T47D (cell line): Measurements from ENCODE around the gene C19orf67.

ENCODE experiments used
- DNase-seq, 2 experiments: peaks; one replicate each; pipeline versions ENCODE4 v3.0.0 to v3.0.0-alpha.2; 2011 to 2012; ENCODE audit warnings: low read depth in 1 of 2, low spot score in 1 of 2
- JUND ChIP-seq: IDR thresholded peaks from 2 replicates; pipeline ENCODE4 v1.6.1; 2012; ENCODE audit warnings: low read depth
- in situ Hi-C: cut with HindIII; loops from 2 replicates; pipeline ENCODE4 v1.10.0; 2016; ENCODE audit warnings: low sequenced_read_pairs, low pct_unique_long_range_greater_than_20kb

Gene C19orf67

GRCh38 chr19:14089662-14090508, 4.3 kb upstream of the C19orf67 start:
- TF ChIP-seq JUND, result no peak
- peak in 1 of 2 experiments; percentile 53 for DNase-seq
- in situ Hi-C loops, result no loop called here

DNA sequence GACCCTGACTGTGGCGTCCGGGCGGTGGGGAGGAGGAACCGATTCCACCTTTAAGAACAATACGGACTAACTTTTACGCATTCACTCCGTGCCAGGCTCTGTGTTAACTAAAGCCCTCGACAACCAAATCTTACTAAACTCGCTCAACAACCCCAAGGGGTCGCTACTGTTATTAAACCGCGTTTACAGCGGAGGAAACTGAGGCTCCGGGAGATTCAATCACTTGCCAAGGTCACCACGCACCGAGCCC, 3.8 kb upstream of the C19orf67 start:
- DNase-seq, result no peak
- in situ Hi-C loops, result no loop called here
- no peak for TF ChIP-seq JUND

DNA sequence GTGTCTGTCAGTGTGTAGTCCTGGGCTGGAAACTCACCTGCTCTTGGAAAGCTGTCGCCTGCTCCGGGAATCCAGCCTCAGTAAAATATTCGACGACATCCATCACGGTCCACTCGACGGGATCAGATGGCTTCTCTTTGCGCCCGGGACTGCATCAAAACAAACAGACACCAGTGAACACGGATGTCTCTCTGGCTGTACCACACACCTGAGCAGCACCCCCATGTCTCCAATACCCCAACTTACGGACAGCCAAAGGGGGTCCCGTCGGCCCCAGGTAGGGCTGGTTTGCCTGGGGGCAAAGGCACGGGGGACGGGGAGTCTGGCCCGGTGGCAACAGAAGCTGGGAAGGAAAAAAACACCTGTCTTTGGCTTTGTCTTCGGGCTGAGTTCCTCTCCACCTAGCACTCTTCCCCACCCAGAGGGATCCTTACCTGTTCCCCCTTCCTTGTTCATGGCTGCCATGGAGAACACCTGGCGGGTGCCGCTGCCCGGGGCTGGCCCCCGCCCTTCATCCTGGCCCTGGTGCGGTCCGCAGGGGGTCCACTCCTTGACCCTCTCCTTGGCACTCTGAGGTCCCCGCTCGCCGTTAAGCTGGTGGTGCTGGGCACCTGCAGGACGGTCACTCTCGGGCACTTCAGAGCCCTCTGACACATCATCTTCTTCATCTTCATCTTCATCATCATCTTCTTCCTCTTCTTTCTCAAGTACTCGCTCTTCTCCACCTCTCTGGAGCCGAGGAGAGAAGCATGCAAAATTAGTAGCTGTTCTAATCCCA, 3.2 kb upstream of the C19orf67 start:
- no peak for TF ChIP-seq JUND
- in situ Hi-C loops, result no loop called here
- no peak for DNase-seq

- no peak for DNase-seq
- no peak for TF ChIP-seq JUND
- in situ Hi-C loops, result no loop called here
Observed at GRCh38 chr19:14086098-14086497, 515 bp upstream of the C19orf67 start.

- TF ChIP-seq JUND, result no peak
Observed at GRCh38 chr19:14082675-14082960, 3.0 kb downstream of the C19orf67 start.

GRCh38 chr19:14081797-14082674, 3.5 kb downstream of the C19orf67 start:
- no peak for DNase-seq
- in situ Hi-C loops, result no loop called here
- no peak for TF ChIP-seq JUND

More at GRCh38 chr19:14082675-14082960, 3.0 kb downstream of the C19orf67 start:
- in situ Hi-C loops, result no loop called here
- no peak for DNase-seq

DNA sequence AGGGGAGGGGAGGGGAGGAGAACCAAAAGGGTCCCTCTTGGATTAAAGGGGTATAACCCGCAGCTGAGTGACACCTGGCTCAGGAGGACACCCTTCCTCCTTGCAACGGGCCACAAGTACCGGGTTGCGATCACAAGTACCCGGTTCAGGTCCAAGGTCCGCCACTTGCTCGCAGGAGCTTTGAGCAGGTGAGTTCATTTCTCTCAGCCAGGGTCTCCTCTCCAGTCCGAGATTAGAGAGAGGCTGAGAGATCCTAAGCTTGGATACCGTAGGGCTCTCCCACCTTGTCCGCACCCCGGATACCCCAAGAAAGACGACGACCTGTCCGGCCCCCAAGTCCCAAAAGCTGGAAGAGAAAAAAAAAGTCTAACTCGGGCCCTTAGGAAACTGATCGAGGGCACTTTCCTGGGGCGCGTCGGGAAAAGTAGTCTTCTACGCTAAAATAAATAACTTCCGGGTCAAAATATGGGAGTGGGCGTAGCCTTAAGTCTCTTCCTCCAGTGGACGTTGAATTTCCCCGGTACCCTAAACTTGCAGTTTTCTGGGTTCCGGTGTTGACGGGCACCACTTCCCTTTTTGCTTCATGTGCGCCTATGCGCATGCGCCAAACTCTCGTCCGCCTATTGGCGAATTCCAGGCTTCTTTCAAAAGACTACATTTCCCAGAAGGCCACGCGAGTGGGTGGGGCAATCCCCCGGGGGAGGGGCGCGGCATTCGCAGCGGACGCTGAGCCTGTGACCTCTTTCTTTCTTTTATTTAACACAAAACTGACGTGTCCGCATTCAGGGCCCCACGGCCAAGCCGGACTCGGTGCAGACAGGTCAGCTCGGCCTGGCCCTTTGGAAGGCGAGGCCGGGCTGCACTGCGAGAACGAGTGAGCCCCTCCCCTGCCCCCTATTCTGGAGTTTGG, 4.4 kb downstream of the C19orf67 start:
- in situ Hi-C loops, result no loop called here
- no peak for TF ChIP-seq JUND
- peak; percentile 93 to 98 for DNase-seq

DNA sequence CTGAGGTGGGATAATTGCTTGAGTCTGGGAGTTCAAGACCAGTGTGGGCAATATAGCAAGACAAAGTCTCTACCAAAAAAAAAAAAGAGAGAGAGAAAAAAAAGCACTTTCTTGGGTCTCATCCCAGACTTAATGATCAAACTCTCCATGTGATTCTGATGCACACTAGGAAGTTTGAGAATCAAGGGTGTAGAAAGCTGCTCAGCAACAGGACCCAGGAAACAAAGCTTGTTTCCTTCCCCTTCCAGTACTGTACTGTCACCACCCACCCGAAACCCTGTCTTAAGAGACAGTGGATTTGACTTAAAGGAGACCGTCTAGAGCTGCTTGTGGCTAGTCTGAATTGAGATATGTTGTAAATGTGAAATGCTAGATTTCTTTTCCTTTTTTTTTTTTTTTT, 7.2 kb downstream of the C19orf67 start:
- in situ Hi-C loops, result no loop called here
- no peak for DNase-seq

GRCh38 chr19:14073925-14074838, 11.4 kb downstream of the C19orf67 start:
- no peak for DNase-seq
- in situ Hi-C loops, result no loop called here
- TF ChIP-seq JUND, result no peak

More for the DNA sequence above, 7.2 kb downstream of the C19orf67 start:
- no peak for TF ChIP-seq JUND

GRCh38 chr19:14073261-14073924, 12.2 kb downstream of the C19orf67 start:
- DNase-seq, result peak; percentile 72 to 76
- in situ Hi-C loops, result no loop called here
- TF ChIP-seq JUND, result no peak
